Liver (tissue), 3 donors: ENCODE data around the gene RUNX1.
"Not testable (repeated sequence)": the region's sequence is repeated elsewhere in the genome, so short reads cannot be mapped to it uniquely, and the experiment has no call there.

ENCODE experiments used
- EGR1 ChIP-seq, 2 donors: IDR thresholded peaks; 2 replicates each; pipeline ENCODE4 v1.6.1; 2016 to 2018; ENCODE audit warnings: antibody characterized with exemption in 2 of 2, low read depth in 2 of 2
- FOXA1 ChIP-seq: IDR thresholded peaks from 2 replicates; pipeline ENCODE4 v1.6.1; 2016; ENCODE audit warnings: antibody characterized with exemption
- RAD21 ChIP-seq, 2 donors: IDR thresholded peaks; 2 replicates each; pipeline ENCODE4 v1.6.1; 2016; ENCODE audit warnings: antibody characterized with exemption in 2 of 2, mild to moderate bottlenecking in 2 of 2
- REST ChIP-seq: IDR thresholded peaks from 2 replicates; pipeline ENCODE4 v1.6.1; 2016; ENCODE audit warnings: antibody characterized with exemption, mild to moderate bottlenecking
- YY1 ChIP-seq: IDR thresholded peaks from 2 replicates; pipeline ENCODE4 v1.6.1; 2016; ENCODE audit warnings: antibody characterized with exemption, mild to moderate bottlenecking
- TF ChIP-seq, protein P1 (sequence below): fragments of 150-350 bp; IDR thresholded peaks from 2 replicates; pipeline ENCODE4 v1.5.1; 2017; ENCODE audit warnings: improper control_type of control experiment, low read depth, low read length; ENCODE audit not compliant: missing input control
- donor health status: healthy.
- donor health status: healthy.

DNA sequence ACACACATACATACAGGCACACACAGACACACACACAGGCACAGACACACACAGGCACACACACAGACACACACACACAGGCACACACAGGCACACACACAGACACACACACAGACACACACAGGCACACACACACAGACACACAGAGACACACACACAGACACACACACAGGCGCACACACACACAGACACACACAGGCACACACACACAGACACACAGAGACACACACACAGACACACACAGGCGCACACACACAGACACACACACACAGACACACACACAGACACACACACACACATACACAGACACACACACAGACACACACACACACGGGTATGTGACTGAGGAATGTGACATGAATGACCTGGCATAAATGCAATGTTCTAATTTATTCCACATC is 55.6 kb downstream of the RUNX1 start:
- TF ChIP-seq, protein P1, sequence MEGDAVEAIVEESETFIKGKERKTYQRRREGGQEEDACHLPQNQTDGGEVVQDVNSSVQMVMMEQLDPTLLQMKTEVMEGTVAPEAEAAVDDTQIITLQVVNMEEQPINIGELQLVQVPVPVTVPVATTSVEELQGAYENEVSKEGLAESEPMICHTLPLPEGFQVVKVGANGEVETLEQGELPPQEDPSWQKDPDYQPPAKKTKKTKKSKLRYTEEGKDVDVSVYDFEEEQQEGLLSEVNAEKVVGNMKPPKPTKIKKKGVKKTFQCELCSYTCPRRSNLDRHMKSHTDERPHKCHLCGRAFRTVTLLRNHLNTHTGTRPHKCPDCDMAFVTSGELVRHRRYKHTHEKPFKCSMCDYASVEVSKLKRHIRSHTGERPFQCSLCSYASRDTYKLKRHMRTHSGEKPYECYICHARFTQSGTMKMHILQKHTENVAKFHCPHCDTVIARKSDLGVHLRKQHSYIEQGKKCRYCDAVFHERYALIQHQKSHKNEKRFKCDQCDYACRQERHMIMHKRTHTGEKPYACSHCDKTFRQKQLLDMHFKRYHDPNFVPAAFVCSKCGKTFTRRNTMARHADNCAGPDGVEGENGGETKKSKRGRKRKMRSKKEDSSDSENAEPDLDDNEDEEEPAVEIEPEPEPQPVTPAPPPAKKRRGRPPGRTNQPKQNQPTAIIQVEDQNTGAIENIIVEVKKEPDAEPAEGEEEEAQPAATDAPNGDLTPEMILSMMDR = not testable (repeated sequence)
- not testable (repeated sequence) for TF ChIP-seq YY1; FOXA1; REST; EGR1 (IDR thresholded peaks at IDR 0.05; ENCODE audit: low read depth in 2 of 2); RAD21 (IDR thresholded peaks at IDR 0.05)
